GM18517 (cell line): ENCODE measurements around the gene PRKACG.

Experiments used
- ATAC-seq: cut with Tn5 transposase; IDR thresholded peaks from one replicate; pipeline ENCODE4 v1.9.1; 2021; ENCODE audit warnings: mild to moderate bottlenecking, moderate library complexity; ENCODE audit not compliant: unreplicated experiment

PRKACG gene

DNA sequence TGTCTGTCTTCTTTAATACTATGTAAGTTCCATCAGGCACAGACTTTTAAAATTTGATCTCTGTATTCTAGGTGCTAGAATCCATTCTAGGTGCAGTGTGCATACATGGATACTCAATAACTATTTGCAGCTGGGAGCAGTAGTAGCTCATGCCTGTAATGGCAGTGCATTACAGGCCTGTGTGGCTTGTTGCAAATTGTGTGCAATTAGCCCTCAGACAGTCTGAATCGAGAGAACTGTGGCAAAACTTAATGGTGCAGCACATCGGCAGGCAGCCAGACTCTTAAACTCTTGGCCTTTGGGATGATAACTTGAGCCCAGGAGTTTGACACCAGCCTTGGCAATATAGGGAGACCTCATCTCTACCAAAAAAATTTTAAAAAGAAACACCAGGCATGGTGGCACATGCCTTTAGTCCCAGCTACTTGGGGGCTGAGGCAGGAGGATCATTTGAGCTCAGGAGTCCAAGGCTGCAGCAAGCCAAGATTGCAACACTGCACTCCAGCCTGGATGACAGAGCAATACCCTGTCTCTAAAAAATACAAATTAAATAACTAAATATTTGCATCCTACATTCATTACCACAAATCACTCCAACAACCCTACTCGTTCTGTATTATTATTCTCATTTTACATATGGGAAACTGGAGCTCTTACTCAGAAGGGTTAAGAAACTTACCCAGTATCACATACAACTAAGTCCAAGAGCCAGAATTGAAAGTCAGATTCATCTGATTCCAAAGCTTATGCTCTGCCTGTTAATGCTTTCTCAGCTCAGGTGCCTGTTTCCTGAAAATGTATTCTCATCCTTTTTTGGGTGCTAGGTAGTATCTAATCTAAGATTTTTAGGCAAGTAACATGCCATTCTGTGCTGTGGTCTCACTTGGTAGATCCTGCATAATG, 30.1 kb downstream of the PRKACG start:
- ATAC-seq, result no peak

DNA sequence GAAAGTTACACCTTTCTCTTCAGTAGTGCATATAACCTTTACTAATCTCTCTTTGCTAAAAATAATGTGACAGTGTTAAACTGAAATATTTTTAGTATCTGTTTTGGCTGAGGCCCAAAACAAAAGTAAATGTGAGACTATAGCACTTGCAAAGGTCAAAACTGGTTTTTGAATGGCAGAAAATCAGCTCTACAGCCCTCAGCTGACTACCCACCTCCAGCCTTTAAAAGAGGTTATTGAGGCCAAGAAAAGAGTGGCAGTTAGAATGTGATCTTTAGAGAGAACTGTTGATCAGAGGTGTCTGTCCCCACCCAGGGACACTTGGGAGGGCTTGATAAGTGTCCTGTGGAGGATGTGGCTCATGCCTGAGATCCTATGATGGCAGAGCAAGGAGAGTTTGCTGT, 30.9 kb downstream of the PRKACG start:
- ATAC-seq, result peak; percentile 59

DNA sequence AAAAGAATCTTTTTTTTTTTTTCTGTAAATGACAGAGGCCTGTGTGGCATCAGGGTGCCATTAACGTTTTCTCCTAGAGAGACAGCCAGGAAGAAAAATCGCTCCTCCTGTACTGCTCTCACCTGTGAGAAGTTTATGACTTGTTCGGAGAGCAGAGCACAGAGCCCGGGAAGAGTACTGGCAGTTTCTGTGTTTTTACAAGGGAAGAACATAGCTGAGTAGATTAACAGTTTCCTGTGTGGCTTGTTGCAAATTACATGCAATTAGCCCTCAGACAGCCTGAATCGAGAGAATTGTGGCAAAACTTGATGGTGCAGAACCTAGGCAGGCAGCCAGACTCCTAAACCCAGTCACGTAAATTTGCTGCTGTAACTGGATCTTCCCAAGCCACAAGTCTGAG, 32.1 kb downstream of the PRKACG start:
- no peak for ATAC-seq

DNA sequence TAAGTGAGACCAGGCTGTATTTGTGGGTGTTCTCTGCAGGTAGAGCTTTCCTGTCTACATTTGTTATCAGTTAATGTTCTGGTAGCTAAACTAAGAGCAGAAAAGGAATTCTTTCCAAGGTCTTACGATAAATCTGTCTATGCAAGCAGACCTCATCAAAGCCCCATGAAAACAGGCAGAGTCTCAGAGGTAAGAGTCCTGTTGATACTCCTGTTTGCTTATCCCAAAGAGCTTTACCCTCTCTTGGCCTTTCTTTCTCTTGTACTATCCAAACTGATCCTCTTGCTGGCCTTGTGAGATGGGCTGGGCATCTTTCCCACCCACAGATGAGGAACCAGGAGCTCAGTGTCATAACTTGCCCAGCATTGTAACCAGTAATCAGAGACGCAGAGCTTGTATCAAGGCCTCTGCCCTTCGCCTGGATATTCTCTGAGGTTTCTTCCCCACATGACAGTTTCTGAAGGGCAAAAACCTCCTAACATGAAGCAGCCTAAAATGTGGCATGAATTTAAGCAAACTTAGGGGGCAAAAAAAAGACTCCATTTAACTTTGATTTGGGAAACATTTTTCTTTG, 33.5 kb downstream of the PRKACG start:
- ATAC-seq, result no peak

DNA sequence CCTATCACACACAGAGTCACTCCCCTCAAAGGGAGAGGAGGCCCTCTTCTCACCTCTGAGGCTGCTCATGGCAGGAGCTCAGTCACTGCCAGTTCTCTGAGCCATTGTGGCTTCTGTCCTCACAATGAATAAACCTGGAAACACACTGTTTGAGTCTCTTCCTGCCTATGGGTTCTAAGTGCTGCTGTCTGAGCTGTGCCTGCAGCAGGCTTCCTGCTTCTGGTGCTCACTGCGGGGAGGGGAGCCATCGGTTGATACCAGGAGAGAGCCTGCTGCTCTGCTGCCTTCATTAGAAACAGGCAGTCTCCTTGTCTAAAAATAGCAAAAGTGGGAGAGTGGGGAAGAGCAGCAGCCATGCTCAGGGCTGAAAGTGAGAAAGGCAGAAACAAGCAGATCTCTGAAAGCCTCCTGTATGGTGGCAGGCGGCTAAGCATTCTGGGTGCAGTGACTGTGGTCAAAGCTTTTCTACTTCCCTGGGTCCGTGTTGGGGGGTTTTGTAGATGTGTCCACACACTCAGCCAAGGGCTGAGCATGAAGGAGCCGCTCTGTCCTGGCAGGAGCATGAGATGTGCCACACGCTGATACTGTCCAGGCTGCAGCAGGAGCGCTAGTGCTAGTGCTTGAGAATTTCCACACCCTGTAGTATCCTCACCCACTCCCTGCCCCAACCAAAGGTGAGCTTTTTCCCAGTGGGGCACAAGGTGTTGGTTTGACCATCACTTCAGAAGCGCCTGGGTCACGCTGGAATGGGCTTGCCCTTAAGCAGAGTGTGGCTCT, 34.2 kb downstream of the PRKACG start:
- ATAC-seq, result no peak

DNA sequence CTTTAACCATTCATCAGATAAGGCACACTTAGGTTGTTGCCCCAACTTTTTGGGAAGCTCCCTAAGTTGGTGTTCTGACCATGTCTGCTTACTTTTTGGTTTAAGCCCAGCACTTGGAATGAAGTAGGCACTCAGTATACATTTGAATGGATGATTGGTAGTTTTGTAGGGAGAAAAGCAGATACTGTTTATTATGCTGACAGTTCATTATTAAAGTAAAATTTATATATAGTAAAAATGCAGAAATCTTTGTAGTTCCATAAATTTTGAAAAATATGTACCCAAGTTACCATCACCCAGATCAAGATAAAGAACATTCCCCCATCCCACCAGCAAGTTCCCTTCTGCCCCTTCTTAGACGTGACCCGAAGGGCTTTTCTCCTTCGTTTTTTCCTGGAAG, 35.4 kb downstream of the PRKACG start:
- no peak for ATAC-seq

DNA sequence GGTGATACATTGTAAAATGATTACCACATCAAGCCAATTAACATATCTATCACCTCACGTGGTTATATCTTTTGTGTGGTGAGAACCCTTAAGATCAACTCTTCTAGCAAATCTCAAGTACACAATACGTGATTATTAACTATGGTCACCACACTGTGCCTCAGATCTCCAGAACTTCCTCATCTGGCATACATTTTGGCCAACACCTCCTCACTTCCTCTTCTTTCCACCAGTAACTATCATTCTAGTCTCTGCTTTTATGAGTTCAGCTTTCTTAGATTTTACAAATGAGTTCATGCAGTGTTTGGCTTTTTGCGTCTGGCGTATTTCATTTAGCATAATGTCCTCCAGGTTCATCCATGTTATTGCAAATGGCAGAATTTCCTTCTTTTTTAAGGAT, 35.8 kb downstream of the PRKACG start:
- no peak for ATAC-seq

DNA sequence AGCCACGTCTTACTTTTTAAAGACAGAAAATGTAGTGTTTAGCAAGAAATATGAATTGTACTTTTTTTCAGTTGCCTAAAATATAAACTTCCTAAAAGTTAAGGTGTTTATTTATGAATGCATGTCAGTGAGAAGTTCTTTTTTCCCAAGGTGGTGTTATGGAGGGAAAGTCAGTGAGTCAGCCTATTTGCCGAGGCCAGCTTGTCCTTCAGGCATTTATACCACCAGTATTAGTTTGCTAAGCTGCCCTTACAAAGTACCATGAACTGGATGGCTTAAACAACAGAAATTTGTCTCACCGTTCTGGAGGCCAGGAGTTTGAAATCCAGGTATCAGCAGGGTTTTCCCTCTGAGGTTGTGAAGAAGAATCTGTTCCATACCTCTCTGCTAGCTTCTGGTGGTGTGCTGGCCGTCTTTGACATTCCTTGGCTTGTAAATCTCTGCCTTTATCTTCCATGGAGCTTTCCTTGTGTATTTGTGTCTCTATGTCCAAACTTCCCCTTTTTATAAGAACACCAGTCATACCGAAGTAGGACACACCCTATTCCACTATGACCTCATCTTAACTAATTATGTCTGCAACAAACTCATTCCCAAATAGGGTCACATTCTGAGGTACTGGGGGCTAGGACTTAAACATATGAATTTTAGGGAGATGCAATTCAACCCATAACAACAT, 38.4 kb downstream of the PRKACG start:
- ATAC-seq, result no peak

DNA sequence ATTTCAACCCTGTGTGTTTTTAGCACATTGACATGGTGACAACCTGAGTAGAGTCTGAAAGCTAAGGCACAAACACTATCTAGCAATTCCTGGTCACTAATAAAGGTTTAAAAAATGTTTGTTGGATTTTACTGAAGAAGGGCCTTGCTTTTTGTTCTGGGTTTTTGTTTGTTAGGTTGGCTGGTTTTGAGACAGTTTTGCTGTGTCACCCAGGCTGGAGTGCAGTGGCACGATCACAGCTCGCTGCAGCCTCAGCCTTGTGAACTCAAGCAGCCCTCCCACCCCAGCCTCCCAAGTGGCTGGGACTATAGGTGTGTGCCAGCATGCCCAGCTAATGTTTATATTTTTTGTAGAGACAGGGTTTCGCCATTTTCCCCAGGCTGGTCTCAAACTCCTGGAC, 39.0 kb downstream of the PRKACG start:
- ATAC-seq, result no peak

DNA sequence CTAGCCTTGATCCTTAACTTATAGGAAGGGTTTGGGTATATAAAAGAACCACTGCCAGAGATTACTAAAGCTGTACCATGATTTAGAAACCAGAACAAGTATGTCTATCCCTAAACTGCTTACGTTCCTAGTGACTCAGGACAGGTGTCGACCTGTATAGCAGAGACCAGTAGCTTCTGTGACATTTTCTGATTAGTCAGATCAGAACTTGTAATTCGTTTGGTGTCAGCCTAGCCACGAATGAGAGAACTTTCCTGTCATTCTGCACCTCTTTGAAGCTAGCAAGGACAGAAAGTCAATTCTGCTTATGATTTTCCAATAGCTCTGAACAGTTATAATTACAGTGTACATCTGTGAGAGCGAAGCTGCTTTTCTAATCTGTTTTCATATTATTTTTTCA, 39.5 kb downstream of the PRKACG start:
- ATAC-seq, result peak; percentile 89

DNA sequence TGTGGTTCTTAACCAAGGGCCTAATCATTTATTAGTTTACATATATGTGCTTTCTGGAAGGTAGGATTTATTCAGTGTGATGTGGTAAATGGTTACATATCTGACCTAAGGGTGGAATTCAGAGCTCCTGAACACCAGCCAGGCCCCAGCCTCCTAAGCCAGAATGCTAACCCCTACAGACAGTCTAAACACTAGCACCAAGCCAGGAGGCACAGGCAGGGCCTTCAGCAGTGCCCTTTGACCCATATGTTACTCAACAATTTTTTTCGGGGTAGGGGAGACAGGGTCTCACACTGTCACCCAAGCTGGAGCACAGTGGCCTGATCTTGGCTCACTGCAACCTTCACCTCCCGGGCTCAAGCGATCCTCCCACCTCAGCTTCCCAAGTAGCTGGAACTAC, 40.3 kb downstream of the PRKACG start:
- ATAC-seq, result no peak

DNA sequence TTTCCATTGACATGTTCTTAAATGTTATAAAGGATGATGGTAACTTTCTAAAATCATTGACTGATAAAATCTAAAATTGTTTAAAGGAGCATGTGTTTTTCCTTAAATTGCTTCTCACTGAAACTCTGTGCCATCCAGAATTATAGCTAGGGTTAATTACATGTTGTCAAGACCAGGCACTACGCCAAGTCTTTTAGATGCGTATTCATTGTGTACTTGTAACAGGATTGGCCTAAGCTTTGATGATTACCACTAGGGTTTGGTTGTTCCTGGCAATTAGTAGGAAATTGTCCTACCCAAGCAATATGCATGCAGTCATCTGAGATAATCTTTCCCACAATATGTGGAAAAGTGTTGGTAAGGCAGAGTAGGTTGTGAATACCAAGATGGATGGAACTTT, 43.8 kb downstream of the PRKACG start:
- ATAC-seq, result no peak

DNA sequence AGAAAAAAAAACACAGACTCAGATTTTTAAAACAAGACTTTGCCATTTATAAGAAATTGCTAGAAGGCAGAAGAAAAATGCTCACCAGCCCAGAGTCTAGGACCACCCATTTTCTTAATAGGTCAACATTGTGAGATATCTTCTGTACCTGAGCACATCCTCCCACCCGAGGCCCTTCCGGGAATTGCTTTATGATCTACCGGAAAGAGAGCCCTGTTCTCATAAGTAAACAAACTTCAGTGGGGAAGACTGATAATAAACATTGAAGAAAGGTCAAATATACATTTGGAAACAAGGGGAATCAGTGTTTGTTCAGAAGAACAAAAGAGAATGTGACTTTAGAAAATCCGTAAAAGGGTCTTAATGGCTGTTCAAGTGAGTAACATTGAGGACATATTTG, 44.4 kb downstream of the PRKACG start:
- no peak for ATAC-seq

DNA sequence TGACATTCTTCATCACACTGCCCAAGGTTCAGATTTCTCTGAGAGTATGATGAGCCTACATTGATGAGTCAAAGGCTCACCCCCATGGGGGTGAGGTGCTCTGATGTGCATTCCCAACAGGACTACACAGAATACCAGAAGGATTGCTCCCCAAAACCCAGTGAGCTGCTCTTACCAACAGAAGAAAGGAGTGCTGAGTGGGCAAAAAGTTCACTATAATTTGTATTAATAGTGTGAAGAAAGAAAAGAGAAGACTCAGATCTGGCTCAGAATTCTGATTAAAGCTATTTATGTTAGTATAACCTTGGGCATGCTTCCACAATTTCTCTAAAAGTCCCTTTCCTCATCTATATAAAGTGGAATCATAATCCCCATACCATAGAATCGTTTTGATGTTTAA, 46.1 kb downstream of the PRKACG start:
- ATAC-seq, result no peak

DNA sequence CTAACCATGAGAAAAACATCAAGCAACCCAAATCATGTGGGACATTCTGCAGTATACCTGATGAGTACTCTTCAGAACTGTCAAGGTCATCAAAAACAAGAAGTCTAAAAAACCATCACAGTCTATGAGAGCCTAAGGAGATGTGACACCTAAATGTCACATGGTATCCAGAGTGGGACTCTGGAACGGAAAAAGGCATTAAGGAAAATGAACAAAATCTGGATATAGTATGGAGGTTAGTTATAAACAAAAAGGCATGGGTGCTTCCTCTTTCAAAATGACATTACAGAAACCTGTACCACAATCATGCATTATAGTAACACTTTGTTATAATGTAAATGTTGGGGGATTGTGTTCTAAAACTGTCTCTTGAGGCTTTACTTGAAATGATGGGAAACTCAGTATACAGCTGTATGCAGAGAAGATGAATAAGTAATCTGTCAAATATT, 47.4 kb downstream of the PRKACG start:
- ATAC-seq, result peak; percentile 71

DNA sequence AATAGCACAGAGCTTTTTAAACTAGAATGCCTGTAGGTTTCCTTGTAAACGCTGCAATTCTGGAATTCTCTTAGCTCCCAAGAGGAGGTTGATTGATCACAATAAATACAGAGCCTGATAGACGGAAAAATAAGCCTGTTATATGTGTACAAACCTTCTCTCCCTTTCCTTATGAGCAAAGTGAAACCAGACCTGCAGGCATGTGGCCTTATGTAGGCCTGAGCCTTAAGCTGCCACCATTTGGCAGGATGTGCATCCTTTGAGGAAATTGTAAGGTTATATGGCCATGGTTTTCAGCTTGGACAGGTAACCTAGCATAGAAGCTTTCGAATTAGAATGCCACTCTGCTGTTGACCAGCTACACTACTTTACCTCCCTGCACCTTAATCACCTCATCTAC, 49.1 kb downstream of the PRKACG start:
- no peak for ATAC-seq

DNA sequence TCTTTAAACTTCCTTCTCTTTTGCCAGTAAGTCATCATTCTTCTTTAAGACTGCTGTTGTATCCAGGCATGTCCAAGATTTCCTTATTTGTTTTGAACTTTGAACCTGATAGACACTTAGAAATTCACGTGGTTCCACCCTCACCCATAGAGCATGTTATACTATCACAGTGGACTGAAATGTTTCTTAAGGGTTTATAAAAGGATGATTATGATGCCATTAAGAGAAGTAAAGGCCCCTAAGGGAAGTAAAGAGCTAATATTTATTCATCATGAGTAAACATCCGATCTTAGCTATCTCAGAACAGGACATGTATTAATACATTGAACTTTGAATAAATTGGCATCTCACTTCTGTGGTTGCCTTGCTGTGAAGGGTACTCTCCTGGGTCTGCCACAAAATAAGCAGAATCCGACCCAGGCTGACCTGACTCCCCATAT, 49.8 kb downstream of the PRKACG start:
- no peak for ATAC-seq

DNA sequence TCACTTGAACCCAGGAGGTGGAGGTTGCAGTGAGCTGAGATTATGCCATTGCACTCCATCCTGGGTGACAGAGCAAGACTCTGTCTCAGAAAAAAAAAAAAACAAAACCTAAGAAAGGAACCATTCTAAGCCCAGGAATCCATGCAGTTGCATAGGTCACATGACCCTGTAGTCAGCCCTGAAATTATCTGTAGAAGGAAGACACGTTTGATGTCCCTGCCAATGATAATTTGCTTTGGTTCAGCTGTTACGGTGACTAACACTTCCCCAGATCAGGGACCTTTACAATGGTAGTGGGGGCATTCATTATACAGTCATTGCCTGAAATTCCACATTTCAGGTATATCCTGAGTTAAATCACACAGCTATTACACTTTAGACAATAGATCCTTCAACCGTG, 50.5 kb downstream of the PRKACG start:
- ATAC-seq, result no peak
